Neural crest cell (in vitro differentiated cells): ENCODE measurements around the gene LAMB1. TPM values are rescaled to one million over a fixed set of nuclear protein-coding genes. Genes with fewer than 3 reads are reported as not detected.
A peak's percentile ranks its signal among the peaks of the same experiment; 100 is the strongest.

Source experiments
- DNase-seq: peaks from one replicate; pipeline ENCODE4 v3.0.0; 2021; ENCODE audit warnings: low read depth, mixed read lengths, low spot score
- H3K27ac Mint-ChIP-seq: one replicate; pipeline ENCODE4 v1.8.0; 2021; ENCODE audit warnings: mild to moderate bottlenecking, mixed read lengths; ENCODE audit not compliant: unreplicated experiment
- H3K27me3 Mint-ChIP-seq: 2 replicates; pipeline ENCODE4 v1.8.0; 2021; ENCODE audit warnings: low read depth, mild to moderate bottlenecking, mixed read lengths
- H3K36me3 Mint-ChIP-seq: 2 replicates; pipeline ENCODE4 v1.8.0; 2021; ENCODE audit warnings: low read depth, mild to moderate bottlenecking, mixed read lengths
- H3K4me1 Mint-ChIP-seq: 2 replicates; pipeline ENCODE4 v1.8.0; 2021; ENCODE audit warnings: mixed read lengths
- H3K4me3 Mint-ChIP-seq: one replicate; pipeline ENCODE4 v1.8.0; 2021; ENCODE audit warnings: mild to moderate bottlenecking, mixed read lengths
- H3K9me3 Mint-ChIP-seq: 2 replicates; pipeline ENCODE4 v1.8.0; 2021; ENCODE audit warnings: mixed read lengths
- total RNA-seq: library from RNA; stranded (reverse); gene quantifications from 2 replicates; pipeline ENCODE4 v1.2.1, GENCODE V29; 2021
- TF ChIP-seq, protein P1 (sequence below): fragments of 200-600 bp; sonication (generic); conservative IDR thresholded peaks from 2 replicates; pipeline ENCODE4 v1.5.0; 2021; ENCODE audit warnings: antibody characterized with exemption, mild to moderate bottlenecking

Gene LAMB1
- total RNA-seq, 1 donor from 2014 or later: 131 TPM

DNA sequence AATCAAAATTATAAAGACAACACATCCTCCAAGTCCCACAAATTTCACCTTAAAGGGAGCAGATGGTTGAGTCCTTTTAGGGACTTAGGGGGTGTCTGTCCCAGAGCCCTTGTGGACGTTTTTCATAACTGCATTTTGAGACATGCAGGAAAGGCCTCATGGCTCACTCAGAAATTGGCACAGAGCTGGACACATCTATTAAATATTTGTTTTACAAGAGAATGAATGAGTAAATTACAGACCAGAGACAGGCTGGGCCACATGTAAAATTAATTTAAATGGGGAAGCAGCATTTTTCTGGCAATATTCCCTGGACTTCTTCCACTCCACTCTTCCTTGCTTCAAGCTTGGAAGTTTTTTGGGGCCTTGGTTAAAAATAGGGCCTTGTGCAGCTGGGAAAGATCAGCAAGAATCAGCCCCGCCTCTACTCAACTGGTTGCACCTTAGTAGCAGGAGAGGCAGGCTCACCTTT is 20.0 kb downstream of the LAMB1 start:
- Mint-ChIP-seq H3K4me1 (peaks cover 14% of the 10 kb centered on the region), H3K27me3 (no peaks in the 10 kb centered on the region)

DNA sequence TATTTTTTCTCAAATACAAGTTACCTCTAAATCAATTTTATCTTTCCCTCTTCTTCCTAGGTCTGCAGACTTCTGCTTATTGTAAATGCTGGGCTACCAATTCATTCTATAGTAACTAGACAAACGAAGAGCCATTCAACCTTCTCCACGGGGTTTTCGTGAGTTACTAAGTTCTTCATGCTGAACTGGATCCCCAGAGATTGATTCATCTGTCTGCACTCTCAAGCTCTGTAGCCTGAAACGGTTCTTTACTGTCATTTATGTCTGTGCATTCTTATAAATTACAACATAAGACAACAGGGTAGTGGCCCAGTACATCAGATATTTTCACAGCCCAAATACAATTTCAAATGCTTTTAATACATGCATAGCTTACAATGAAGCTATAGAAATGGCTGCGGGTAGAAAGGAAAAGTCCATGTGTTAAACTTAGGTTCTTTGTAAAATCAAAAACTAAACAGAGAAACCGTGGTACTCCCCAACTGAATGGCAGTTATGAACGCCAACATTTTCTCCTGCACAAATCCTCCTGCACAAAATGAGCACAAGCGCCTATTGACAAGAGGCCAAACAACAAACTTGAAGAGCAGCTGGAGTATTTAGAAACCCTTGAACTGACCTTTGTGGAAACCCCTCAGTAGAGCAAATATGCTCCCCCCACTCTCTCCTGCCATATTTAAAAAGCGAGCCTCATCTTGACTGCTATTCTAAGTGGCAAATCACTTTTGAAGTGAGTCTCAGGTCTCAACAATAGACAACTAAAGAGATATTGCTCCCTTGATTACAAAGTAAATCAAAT is 20.7 kb downstream of the LAMB1 start:
- H3K27ac Mint-ChIP-seq: no peak overlapping the region
- no peaks in the 10 kb centered on the region for H3K27me3 Mint-ChIP-seq
- H3K4me1 Mint-ChIP-seq: peaks cover 14% of the 10 kb centered on the region
- DNase-seq: no peak
- no peaks in the 10 kb centered on the region for H3K9me3 Mint-ChIP-seq
- H3K36me3 Mint-ChIP-seq: peaks cover 14% of the 10 kb centered on the region
- H3K4me3 Mint-ChIP-seq: no peak overlapping the region
- TF ChIP-seq, protein P1, sequence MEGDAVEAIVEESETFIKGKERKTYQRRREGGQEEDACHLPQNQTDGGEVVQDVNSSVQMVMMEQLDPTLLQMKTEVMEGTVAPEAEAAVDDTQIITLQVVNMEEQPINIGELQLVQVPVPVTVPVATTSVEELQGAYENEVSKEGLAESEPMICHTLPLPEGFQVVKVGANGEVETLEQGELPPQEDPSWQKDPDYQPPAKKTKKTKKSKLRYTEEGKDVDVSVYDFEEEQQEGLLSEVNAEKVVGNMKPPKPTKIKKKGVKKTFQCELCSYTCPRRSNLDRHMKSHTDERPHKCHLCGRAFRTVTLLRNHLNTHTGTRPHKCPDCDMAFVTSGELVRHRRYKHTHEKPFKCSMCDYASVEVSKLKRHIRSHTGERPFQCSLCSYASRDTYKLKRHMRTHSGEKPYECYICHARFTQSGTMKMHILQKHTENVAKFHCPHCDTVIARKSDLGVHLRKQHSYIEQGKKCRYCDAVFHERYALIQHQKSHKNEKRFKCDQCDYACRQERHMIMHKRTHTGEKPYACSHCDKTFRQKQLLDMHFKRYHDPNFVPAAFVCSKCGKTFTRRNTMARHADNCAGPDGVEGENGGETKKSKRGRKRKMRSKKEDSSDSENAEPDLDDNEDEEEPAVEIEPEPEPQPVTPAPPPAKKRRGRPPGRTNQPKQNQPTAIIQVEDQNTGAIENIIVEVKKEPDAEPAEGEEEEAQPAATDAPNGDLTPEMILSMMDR: no peak

More for the DNA sequence above, 20.0 kb downstream of the LAMB1 start:
- H3K27ac Mint-ChIP-seq: no peak overlapping the region
- DNase-seq: no peak
- H3K4me3 Mint-ChIP-seq: peak overlapping the region; percentile 9
- H3K9me3 Mint-ChIP-seq: no peaks in the 10 kb centered on the region
- peaks cover 14% of the 10 kb centered on the region for H3K36me3 Mint-ChIP-seq
- TF ChIP-seq, protein P1: peak; percentile 49

DNA sequence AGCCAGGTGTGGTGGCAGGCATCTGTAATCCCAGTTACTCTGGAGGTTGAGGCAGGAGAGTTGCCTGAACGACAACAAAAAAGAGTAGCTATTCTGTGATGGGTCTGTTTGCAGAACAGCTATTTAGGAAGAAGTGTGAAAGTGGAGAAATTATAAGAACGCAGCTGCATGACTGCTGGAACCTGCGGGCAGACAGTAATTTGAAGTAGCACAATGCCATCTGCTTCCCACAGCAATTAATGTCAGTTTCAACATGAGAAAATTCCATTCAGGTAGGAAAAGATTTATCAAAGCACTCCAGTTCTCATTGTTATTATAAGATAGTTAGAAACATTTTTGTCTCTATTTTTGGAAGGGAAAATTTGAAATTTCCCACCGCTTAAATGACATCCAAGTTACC is 21.5 kb downstream of the LAMB1 start:
- Mint-ChIP-seq H3K27me3 (no peaks in the 10 kb centered on the region), H3K9me3 (no peaks in the 10 kb centered on the region), H3K36me3 (peaks cover 11% of the 10 kb centered on the region), H3K4me3 (no peak overlapping the region), H3K27ac (no peak overlapping the region), H3K4me1 (peaks cover 14% of the 10 kb centered on the region)
- TF ChIP-seq, protein P1: no peak
- no peak for DNase-seq

DNA sequence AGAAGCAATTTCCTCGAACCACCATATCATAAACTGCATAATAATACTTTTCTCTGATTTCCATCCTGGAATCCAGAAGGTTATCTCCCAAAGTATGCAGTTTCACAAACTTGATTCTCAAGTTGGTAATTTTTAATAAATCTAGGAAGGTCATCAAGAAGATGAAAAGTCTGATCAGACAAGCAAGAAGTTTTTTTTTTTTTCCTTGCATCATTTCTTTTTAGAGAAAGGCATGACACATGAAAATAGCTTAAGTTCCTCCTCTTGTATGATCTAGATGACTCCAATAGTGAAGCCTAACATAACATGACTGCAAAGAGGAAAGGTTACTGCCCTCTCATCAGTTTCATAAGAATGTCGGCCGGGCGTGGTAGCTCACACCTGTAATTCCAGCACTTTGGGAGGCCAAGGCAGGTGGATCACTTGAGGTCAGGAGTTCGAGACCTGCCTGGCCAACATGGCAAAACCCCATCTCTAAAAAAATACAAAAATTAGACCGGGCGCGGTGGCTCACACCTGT is 22.2 kb downstream of the LAMB1 start:
- H3K4me1 Mint-ChIP-seq: peaks cover 16% of the 10 kb centered on the region
- no peaks in the 10 kb centered on the region for H3K9me3 Mint-ChIP-seq
- H3K36me3 Mint-ChIP-seq: peaks cover 12% of the 10 kb centered on the region
- no peak overlapping the region for H3K27ac Mint-ChIP-seq
- DNase-seq: no peak
- no peak overlapping the region for H3K4me3 Mint-ChIP-seq
- H3K27me3 Mint-ChIP-seq: no peaks in the 10 kb centered on the region
- TF ChIP-seq, protein P1: no peak

DNA sequence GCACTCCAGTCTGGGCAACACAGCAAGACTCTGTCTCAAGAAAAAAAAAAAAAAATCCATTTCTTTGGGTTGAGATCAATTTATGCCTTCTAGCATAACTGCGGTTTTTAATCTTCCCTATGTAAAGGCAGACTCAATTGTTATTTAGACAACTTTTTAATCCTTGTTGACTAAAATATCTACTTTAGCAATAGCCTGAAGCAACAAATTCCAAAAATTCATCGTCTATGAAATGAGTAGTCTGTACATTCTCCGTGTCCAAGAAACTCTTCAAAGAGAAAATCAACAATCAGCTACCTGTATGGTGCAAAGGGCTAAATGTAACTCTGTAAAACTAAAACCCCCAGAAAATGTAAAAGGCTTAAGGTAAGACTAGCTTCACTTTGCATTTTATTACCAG is 22.8 kb downstream of the LAMB1 start:
- no peaks in the 10 kb centered on the region for H3K27me3 Mint-ChIP-seq
- TF ChIP-seq, protein P1: no peak
- peaks cover 15% of the 10 kb centered on the region for H3K36me3 Mint-ChIP-seq
- peaks cover 21% of the 10 kb centered on the region for H3K4me1 Mint-ChIP-seq
- H3K4me3 Mint-ChIP-seq: no peak overlapping the region
- DNase-seq: no peak
- H3K27ac Mint-ChIP-seq: no peak overlapping the region
- H3K9me3 Mint-ChIP-seq: no peaks in the 10 kb centered on the region
